OCI-M1 (cell line): Measurements from ENCODE around the gene MCF2L2.
A peak's percentile ranks its signal among the peaks of the same experiment; 100 is the strongest.
"Not testable (repeated sequence)": the region's sequence is repeated elsewhere in the genome, so short reads cannot be mapped to it uniquely, and the experiment has no call there.

Experiments
- DNase-seq: peaks from one replicate; lab custom pipeline; 2025; lab: John Stamatoyannopoulos, UW

MCF2L2 gene

GRCh38 chr3:183443395-183444385 lies 15.3 kb upstream of the MCF2L2 start:
- DNase-seq = no peak

GRCh38 chr3:183442994-183443393 lies 14.6 kb upstream of the MCF2L2 start:
- DNase-seq = no peak

- DNase-seq = not testable (repeated sequence)
Observed at GRCh38 chr3:183440521-183440920, 12.1 kb upstream of the MCF2L2 start.

GRCh38 chr3:183439515-183439914 lies 11.1 kb upstream of the MCF2L2 start:
- peak; percentile 8 for DNase-seq

- peak; percentile 7 for DNase-seq
Observed at GRCh38 chr3:183438735-183439134, 10.3 kb upstream of the MCF2L2 start.

GRCh38 chr3:183437666-183438564 lies 9.5 kb upstream of the MCF2L2 start:
- no peak for DNase-seq

- DNase-seq = no peak
Observed at GRCh38 chr3:183437061-183437460, 8.6 kb upstream of the MCF2L2 start.

- DNase-seq = no peak
Observed at GRCh38 chr3:183435661-183436060, 7.2 kb upstream of the MCF2L2 start.

- DNase-seq = no peak
Observed at GRCh38 chr3:183434992-183435391, 6.6 kb upstream of the MCF2L2 start.

- DNase-seq = no peak
Observed at GRCh38 chr3:183434503-183434902, 6.1 kb upstream of the MCF2L2 start.

- DNase-seq = peak; percentile 22
Observed at GRCh38 chr3:183430325-183430957, 2.0 kb upstream of the MCF2L2 start.

- no peak for DNase-seq
Observed at GRCh38 chr3:183427876-183428446, 458 bp downstream of the MCF2L2 start.

GRCh38 chr3:183427196-183427875 lies 1.1 kb downstream of the MCF2L2 start:
- no peak for DNase-seq

GRCh38 chr3:183418807-183419206 lies 9.6 kb downstream of the MCF2L2 start:
- DNase-seq = not testable (repeated sequence)

- no peak for DNase-seq
Observed at GRCh38 chr3:183411216-183411922, 17.1 kb downstream of the MCF2L2 start.

- DNase-seq = no peak
Observed at GRCh38 chr3:183410759-183411158, 17.7 kb downstream of the MCF2L2 start.

- DNase-seq = peak; percentile 11
Observed at GRCh38 chr3:183410280-183410679, 18.1 kb downstream of the MCF2L2 start.

- DNase-seq = no peak
Observed at GRCh38 chr3:183409219-183409618, 19.2 kb downstream of the MCF2L2 start.

- DNase-seq = no peak
Observed at GRCh38 chr3:183401678-183402077, 26.7 kb downstream of the MCF2L2 start.

- peak; percentile 47 for DNase-seq
Observed at GRCh38 chr3:183400352-183400751, 28.1 kb downstream of the MCF2L2 start.
